ENCODE data around the gene GLDN.

GLDN gene

GRCh38 chr15:51401051-51401780, 59.8 kb downstream of the GLDN start:
- no peak for TF ChIP-seq CTCF (IDR thresholded peaks at IDR 0.05; ENCODE audit: insufficient read depth, low read length, poor library complexity, severe bottlenecking)
- Histone ChIP-seq H3K4me3 (replicated peaks; ENCODE audit: low read depth, low read length) (no peak overlapping the region), H3K27me3 (replicated peaks; ENCODE audit: control insufficient read depth, insufficient read depth, low read length) (peaks cover 2% of the 10 kb centered on the region), H3K36me3 (ENCODE audit: control insufficient read depth, insufficient read depth, low read length) (no peaks in the 10 kb centered on the region)
- no peak for DNase-seq (ENCODE audit: extremely low read depth, insufficient read length)

- Histone ChIP-seq H3K36me3 (ENCODE audit: control insufficient read depth, insufficient read depth, low read length) (no peaks in the 10 kb centered on the region), H3K27me3 (replicated peaks; ENCODE audit: control insufficient read depth, insufficient read depth, low read length) (peaks cover under 1% of the 10 kb centered on the region), H3K4me3 (replicated peaks; ENCODE audit: low read depth, low read length) (no peak overlapping the region)
- peak; percentile 88 for TF ChIP-seq CTCF (IDR thresholded peaks at IDR 0.05; ENCODE audit: insufficient read depth, low read length, poor library complexity, severe bottlenecking)
- no peak for DNase-seq (ENCODE audit: extremely low read depth, insufficient read length)
Observed at GRCh38 chr15:51401872-51402517, 60.5 kb downstream of the GLDN start.

- no peak for DNase-seq (ENCODE audit: extremely low read depth, insufficient read length)
Observed at GRCh38 chr15:51403072-51403878, 61.8 kb downstream of the GLDN start.

GRCh38 chr15:51403946-51404695, 62.7 kb downstream of the GLDN start:
- TF ChIP-seq CTCF (IDR thresholded peaks at IDR 0.05; ENCODE audit: insufficient read depth, low read length, poor library complexity, severe bottlenecking): no peak
- Histone ChIP-seq H3K4me3 (replicated peaks; ENCODE audit: low read depth, low read length) (no peak overlapping the region), H3K27me3 (replicated peaks; ENCODE audit: control insufficient read depth, insufficient read depth, low read length) (no peaks in the 10 kb centered on the region), H3K36me3 (ENCODE audit: control insufficient read depth, insufficient read depth, low read length) (no peaks in the 10 kb centered on the region)
- DNase-seq (ENCODE audit: extremely low read depth, insufficient read length): no peak

More at GRCh38 chr15:51403072-51403878, 61.8 kb downstream of the GLDN start:
- Histone ChIP-seq H3K27me3 (replicated peaks; ENCODE audit: control insufficient read depth, insufficient read depth, low read length) (no peaks in the 10 kb centered on the region), H3K4me3 (replicated peaks; ENCODE audit: low read depth, low read length) (no peak overlapping the region), H3K36me3 (ENCODE audit: control insufficient read depth, insufficient read depth, low read length) (no peaks in the 10 kb centered on the region)
- peak; percentile 68 for TF ChIP-seq CTCF (IDR thresholded peaks at IDR 0.05; ENCODE audit: insufficient read depth, low read length, poor library complexity, severe bottlenecking)

GRCh38 chr15:51405693-51406523, 64.5 kb downstream of the GLDN start:
- H3K36me3 ChIP-seq (ENCODE audit: control insufficient read depth, insufficient read depth, low read length): no peaks in the 10 kb centered on the region
- no peaks in the 10 kb centered on the region for H3K27me3 ChIP-seq (replicated peaks; ENCODE audit: control insufficient read depth, insufficient read depth, low read length)
- DNase-seq (ENCODE audit: extremely low read depth, insufficient read length): no peak
- H3K4me3 ChIP-seq (replicated peaks; ENCODE audit: low read depth, low read length): no peak overlapping the region
- TF ChIP-seq CTCF (IDR thresholded peaks at IDR 0.05; ENCODE audit: insufficient read depth, low read length, poor library complexity, severe bottlenecking): no peak
